Parathyroid adenoma (tissue), 2 donors: ENCODE data around the gene TRIM47.
"Not testable (repeated sequence)": the region's sequence is repeated elsewhere in the genome, so short reads cannot be mapped to it uniquely, and the experiment has no call there.

Experiments
- H2AFZ ChIP-seq: fragments of 300-600 bp; sonication (generic); one replicate; pipeline ENCODE4 v1.7.0; 2017; ENCODE audit warnings: antibody characterized with exemption, mild to moderate bottlenecking
- H3K27ac ChIP-seq: fragments of 300-600 bp; sonication (generic); one replicate; pipeline ENCODE4 v1.7.0; 2017
- H3K27me3 ChIP-seq: fragments of 300-600 bp; sonication (generic); one replicate; pipeline ENCODE4 v1.7.0; 2017; ENCODE audit warnings: low read length; ENCODE audit not compliant: control insufficient read depth, insufficient read depth
- H3K36me3 ChIP-seq: fragments of 300-600 bp; sonication (generic); one replicate; pipeline ENCODE4 v1.7.0; 2017; ENCODE audit warnings: low read length; ENCODE audit not compliant: control insufficient read depth, insufficient read depth
- H3K4me1 ChIP-seq: fragments of 300-600 bp; sonication (generic); one replicate; pipeline ENCODE4 v1.7.0; 2017; ENCODE audit warnings: control low read depth
- H3K4me2 ChIP-seq: fragments of 300-600 bp; sonication (generic); one replicate; pipeline ENCODE4 v1.7.0; 2017; ENCODE audit warnings: low read length
- H3K4me3 ChIP-seq: fragments of 300-600 bp; sonication (generic); one replicate; pipeline ENCODE4 v1.7.0; 2017; ENCODE audit warnings: low read depth, low read length
- H3K79me2 ChIP-seq: fragments of 300-600 bp; sonication (generic); one replicate; pipeline ENCODE4 v1.7.0; 2017; ENCODE audit warnings: control low read depth
- H3K9ac ChIP-seq: fragments of 300-600 bp; sonication (generic); one replicate; pipeline ENCODE4 v1.7.0; 2017; ENCODE audit warnings: mild to moderate bottlenecking
- H3K9me3 ChIP-seq: fragments of 300-600 bp; sonication (generic); one replicate; pipeline ENCODE4 v1.7.0; 2017; ENCODE audit warnings: low read length; ENCODE audit not compliant: control insufficient read depth
- CTCF ChIP-seq: fragments of 300-600 bp; sonication (generic); IDR thresholded peaks from one replicate; pipeline ENCODE4 v1.7.0; 2017; ENCODE audit warnings: antibody characterized with exemption, mild to moderate bottlenecking
- donor health status: primary hyperparathyroidism.

The TRIM47 gene

GRCh38 chr17:75888484-75888883 is 10.1 kb upstream of the TRIM47 start:
- Histone ChIP-seq H3K9ac (no peak overlapping the region), H3K9me3 (no peaks in the 10 kb centered on the region), H3K36me3 (no peaks in the 10 kb centered on the region), H3K27ac (no peak overlapping the region), H3K4me1 (no peaks in the 10 kb centered on the region), H2AFZ (no peak overlapping the region), H3K4me2 (no peak overlapping the region), H3K4me3 (no peak overlapping the region), H3K27me3 (no peaks in the 10 kb centered on the region), H3K79me2 (no peaks in the 10 kb centered on the region)
- no peak for TF ChIP-seq CTCF

GRCh38 chr17:75885860-75886259 is 7.5 kb upstream of the TRIM47 start:
- H2AFZ ChIP-seq, H3K4me1 ChIP-seq, H3K27ac ChIP-seq, H3K4me3 ChIP-seq, H3K79me2 ChIP-seq, H3K9ac ChIP-seq, H3K4me2 ChIP-seq, H3K36me3 ChIP-seq, H3K9me3 ChIP-seq, H3K27me3 ChIP-seq: not testable (repeated sequence)

GRCh38 chr17:75885431-75885830 is 7.0 kb upstream of the TRIM47 start:
- no peak overlapping the region for H2AFZ ChIP-seq
- H3K4me3 ChIP-seq, result no peak overlapping the region
- TF ChIP-seq CTCF, result no peak
- no peaks in the 10 kb centered on the region for H3K79me2 ChIP-seq
- no peaks in the 10 kb centered on the region for H3K27me3 ChIP-seq
- no peaks in the 10 kb centered on the region for H3K36me3 ChIP-seq
- H3K9ac ChIP-seq, result no peak overlapping the region
- no peak overlapping the region for H3K27ac ChIP-seq
- no peaks in the 10 kb centered on the region for H3K4me1 ChIP-seq
- no peak overlapping the region for H3K4me2 ChIP-seq
- no peaks in the 10 kb centered on the region for H3K9me3 ChIP-seq

- no peak overlapping the region for H3K4me3 ChIP-seq
- peaks cover under 1% of the 10 kb centered on the region for H3K4me1 ChIP-seq
- H2AFZ ChIP-seq, result no peak overlapping the region
- no peaks in the 10 kb centered on the region for H3K79me2 ChIP-seq
- no peaks in the 10 kb centered on the region for H3K36me3 ChIP-seq
- H3K27ac ChIP-seq, result no peak overlapping the region
- no peaks in the 10 kb centered on the region for H3K27me3 ChIP-seq
- H3K9ac ChIP-seq, result no peak overlapping the region
- H3K9me3 ChIP-seq, result no peaks in the 10 kb centered on the region
- H3K4me2 ChIP-seq, result no peak overlapping the region
- no peak for TF ChIP-seq CTCF
These were observed 3.5 kb upstream of the TRIM47 start for GRCh38 chr17:75881678-75882454.

GRCh38 chr17:75880266-75880665 is 1.9 kb upstream of the TRIM47 start:
- Histone ChIP-seq H3K4me2 (no peak overlapping the region), H3K4me3 (no peak overlapping the region), H3K79me2 (no peaks in the 10 kb centered on the region), H3K4me1 (peaks cover 7% of the 10 kb centered on the region), H3K9me3 (no peaks in the 10 kb centered on the region), H3K27ac (no peak overlapping the region), H2AFZ (no peak overlapping the region), H3K27me3 (no peaks in the 10 kb centered on the region), H3K9ac (no peak overlapping the region), H3K36me3 (no peaks in the 10 kb centered on the region)
- no peak for TF ChIP-seq CTCF
